Pancreas (tissue), 10 donors: ENCODE data around the gene STAT6. TPM values are rescaled to one million over a fixed set of nuclear protein-coding genes. Genes with fewer than 3 reads are reported as not detected.

Source experiments
- ATAC-seq, 4 donors: fragments of 200-7000 bp; cut with Tn5 transposase; one replicate each; pipeline versions ENCODE4 v1.8.0 to v1.9.1; 2020; ENCODE audit warnings: mild to moderate bottlenecking in 4 of 4, moderate library complexity in 4 of 4
- DNase-seq, 6 donors: peaks; one replicate each; pipeline ENCODE4 v3.0.0-alpha.2; 2020
- FAIRE-seq: peaks from 2 replicates; lab custom pipeline; 2012; peaks lifted over from hg19 to GRCh38; lab: Jason Lieb, UNC
- H3K27ac ChIP-seq, 4 donors: fragments of 200-600 bp; sonication (generic); 1 replicate in 3 of 4; 2 replicates in 1 of 4; pipeline versions ENCODE4 v1.5.0 to v1.8.0; 2020
- H3K27me3 ChIP-seq, 4 donors: fragments of 200-600 bp; one replicate each; pipeline ENCODE4 v1.8.0; 2021
- H3K36me3 ChIP-seq, 3 donors: fragments of 200-600 bp; sonication (generic) in 1 of 3; one replicate each; pipeline versions ENCODE4 v1.5.0 to v1.8.0; 2020 to 2021
- H3K4me1 ChIP-seq, 3 donors: fragments of 200-600 bp; one replicate each; pipeline ENCODE4 v1.8.0; 2021
- H3K4me3 ChIP-seq, 4 donors: fragments of 200-600 bp; sonication (generic) in 2 of 4; one replicate each; pipeline versions ENCODE4 v1.5.0 to v1.8.0; 2020 to 2021
- H3K9me3 ChIP-seq, 4 donors: fragments of 200-600 bp; one replicate each; pipeline ENCODE4 v1.8.0; 2021
- CTCF ChIP-seq, 4 donors: fragments of 200-600 bp; sonication (generic) in 3 of 4; IDR thresholded peaks; one replicate each; pipeline versions ENCODE4 v1.5.0 to v1.8.0; 2021; ENCODE audit warnings: antibody characterized with exemption in 4 of 4
- WGBS, 2 donors: extraction: QIAGEN DNeasy Blood & Tissue Kit; methylation state at CpG; one replicate each; pipeline ENCODE4 v1.1.7; 2013; 5-methylcytosine and 5-hydroxymethylcytosine counted together
- intact Hi-C, 3 donors: fragments of 100-400 bp; cut with DNase I; formaldehyde crosslinking; loops; one replicate each; pipeline versions ENCODE4 v1.11.1 to v1.14.2; 2022
- polyA plus RNA-seq, 2 donors: library from polyadenylated mRNA; stranded (reverse); fragments of 200-250 nt; gene quantifications; one replicate each; pipeline ENCODE4 v1.2.3, GENCODE V29; 2013
- total RNA-seq, 6 donors: library from RNA; stranded (reverse); fragmentation: NEBNext Ultra II Directional in 4 of 6; extraction: Animal tissue kit (Norgen Biotek cat#: 25700) in 4 of 6; gene quantifications; one replicate each; pipeline versions ENCODE4 v1.2.1 to v1.2.4, GENCODE V29; 2021 to 2023
- donor health status: healthy with polysubstance abuse.
- donor health status: DM: no; HTN: no; CAD: no; lungs with moderate emphysema.
- donor health status: DM: no; HTN: no; CAD: no.
- donor health status: control.
- donor health status: control.
- donor health status: Bipolar disorder and iron deficiency.
- donor health status: DM: yes; HTN: yes; CAD: no.
- donor health status: DM: no; HTN: no; CAD: no.
- donor health status: DM: no; HTN: no; CAD: no.
- donor health status: DM: yes; HTN: yes; CAD: no.

STAT6 gene
- total and polyA plus RNA-seq, 8 donors, result 31.0 to 141 (median 56.2) TPM

GRCh38 chr12:57129321-57129842, 18.2 kb upstream of the STAT6 start:
- Histone ChIP-seq H3K27ac (peak overlapping the region in 2 of 4 donors; percentile 22 to 96), H3K4me3 (peak overlapping the region; percentile 57 to 91 (median 70)), H3K27me3 (no peaks in the 10 kb centered on the region), H3K4me1 (peaks cover 0 to 9% (median 7%) of the 10 kb centered on the region in 3 donors), H3K36me3 (no peaks in the 10 kb centered on the region), H3K9me3 (no peaks in the 10 kb centered on the region)
- FAIRE-seq, result no peak
- no peak for TF ChIP-seq CTCF (IDR thresholded peaks at IDR 0.05)
- intact Hi-C loops, result no loop called here
- ATAC-seq, result no peak
- 37 to 46% methylated on average over 12 of the region's 12 CpGs for WGBS, 2 donors
- DNase-seq, result peak in 1 of 6 donors; percentile 60

- FAIRE-seq (no peak), ATAC-seq (no peak), DNase-seq (peak in 1 of 6 donors; percentile 52)
- Histone ChIP-seq H3K27me3 (no peaks in the 10 kb centered on the region), H3K4me3 (peak overlapping the region; percentile 57 to 91 (median 70)), H3K27ac (peak overlapping the region in 2 of 4 donors; percentile 22 to 96), H3K9me3 (no peaks in the 10 kb centered on the region), H3K36me3 (no peaks in the 10 kb centered on the region), H3K4me1 (peaks cover 0 to 9% (median 7%) of the 10 kb centered on the region in 3 donors)
- intact Hi-C loops, result no loop called here
- WGBS, 2 donors, result 13 to 23% methylated on average over 32 to 35 of the region's 35 CpGs
- TF ChIP-seq CTCF (IDR thresholded peaks at IDR 0.05), result no peak
Measured at GRCh38 chr12:57128519-57129247, 17.5 kb upstream of the STAT6 start.

GRCh38 chr12:57127726-57128518, 16.8 kb upstream of the STAT6 start, which contains the start of gene LRP1:
LRP1 (plus strand) TSS chr12:57128483; CDS start chr12:57128965, 482 bp downstream.
- WGBS, 2 donors, result 0 to 1% methylated on average over 49 to 57 of the region's 57 CpGs
- Histone ChIP-seq H3K36me3 (no peaks in the 10 kb centered on the region), H3K27ac (peak within 1 kb of the TSS; percentile 83 to 96 (median 90)), H3K4me3 (peak within 1 kb of the TSS; percentile 57 to 91 (median 70)), H3K27me3 (no peaks in the 10 kb centered on the region), H3K9me3 (no peaks in the 10 kb centered on the region), H3K4me1 (peaks cover 0 to 9% (median 7%) of the 10 kb centered on the region in 3 donors)
- intact Hi-C loops, result no loop called here
- no peak for TF ChIP-seq CTCF (IDR thresholded peaks at IDR 0.05)
- no peak for FAIRE-seq
- peak; percentile 72 to 92 (median 88) for DNase-seq
- ATAC-seq, result peak; percentile 83 to 85 (median 85)

- no peaks in the 10 kb centered on the region for H3K27me3 ChIP-seq
- TF ChIP-seq CTCF (IDR thresholded peaks at IDR 0.05), result no peak
- intact Hi-C loops, result no loop called here
- H3K4me1 ChIP-seq, result peaks cover 0 to 9% (median 7%) of the 10 kb centered on the region in 3 donors
- H3K27ac ChIP-seq, result peak overlapping the region; percentile 83 to 96 (median 90)
- H3K9me3 ChIP-seq, result no peaks in the 10 kb centered on the region
- H3K4me3 ChIP-seq, result peak overlapping the region; percentile 57 to 91 (median 70)
- no peak for FAIRE-seq
- peak; percentile 77 to 91 (median 84) for DNase-seq
- H3K36me3 ChIP-seq, result no peaks in the 10 kb centered on the region
- peak; percentile 79 to 84 (median 82) for ATAC-seq
- 1 to 2% methylated on average over 26 of the region's 26 CpGs for WGBS, 2 donors
Measured at GRCh38 chr12:57127101-57127725, 16.1 kb upstream of the STAT6 start.
